WTC11 (cell line): Measurements from ENCODE around the gene TSPAN4. TPM values are rescaled to one million over a fixed set of nuclear protein-coding genes. Genes with fewer than 3 reads are reported as not detected.

Source experiments
- ATAC-seq: fragments of 200-7000 bp; cut with Tn5 transposase; 2 replicates; pipeline ENCODE4 v1.10.0; 2021; ENCODE audit warnings: mild to moderate bottlenecking, moderate library complexity
- CTCF ChIA-PET: fragments of 300-600 bp; sonication (Branson Sonifier 250); formaldehyde crosslinking; loops from one replicate; lab custom pipeline; 2021; ENCODE audit warnings: antibody characterized with exemption; lab: Charles Lee
- POLR2A ChIA-PET: fragments of 350-600 bp; sonication (Branson Sonifier 250); formaldehyde crosslinking; loops from one replicate; lab custom pipeline; 2021; ENCODE audit warnings: antibody characterized with exemption; lab: Charles Lee
- DNase-seq: peaks from one replicate; pipeline ENCODE4 v3.0.0; 2021; ENCODE audit warnings: low spot score
- H3K27ac Mint-ChIP-seq: 2 replicates; pipeline ENCODE4 v1.8.0; 2021; ENCODE audit warnings: mixed read lengths
- H3K27me3 Mint-ChIP-seq: 2 replicates; pipeline ENCODE4 v1.8.0; 2021; ENCODE audit warnings: low read depth, mild to moderate bottlenecking, moderate library complexity, mixed read lengths
- H3K36me3 Mint-ChIP-seq: 2 replicates; pipeline ENCODE4 v1.8.0; 2021; ENCODE audit warnings: mixed read lengths
- H3K4me1 Mint-ChIP-seq: 2 replicates; pipeline ENCODE4 v1.8.0; 2022; ENCODE audit warnings: mixed read lengths
- H3K4me3 Mint-ChIP-seq: 2 replicates; pipeline ENCODE4 v1.8.0; 2021; ENCODE audit warnings: mild to moderate bottlenecking, moderate library complexity, mixed read lengths
- H3K9me3 Mint-ChIP-seq: 2 replicates; pipeline ENCODE4 v1.8.0; 2021; ENCODE audit warnings: mixed read lengths
- ATF1 ChIP-seq: sonication (generic); formaldehyde crosslinking; IDR thresholded peaks from 2 replicates; pipeline ENCODE4 v1.8.1; 2023; ENCODE audit warnings: mild to moderate bottlenecking, moderate library complexity, missing genetic modification reagents
- E2F1 ChIP-seq: sonication (generic); formaldehyde crosslinking; IDR thresholded peaks from 2 replicates; pipeline ENCODE4 v1.8.0; 2022; ENCODE audit warnings: mild to moderate bottlenecking, missing genetic modification reagents
- ESRRA ChIP-seq: sonication (generic); formaldehyde crosslinking; IDR thresholded peaks from 2 replicates; pipeline ENCODE4 v1.8.1; 2022; ENCODE audit warnings: mild to moderate bottlenecking, missing genetic modification reagents, borderline replicate concordance
- ETV6 ChIP-seq: sonication (generic); formaldehyde crosslinking; IDR thresholded peaks from 2 replicates; pipeline ENCODE4 v1.8.1; 2022; ENCODE audit warnings: mild to moderate bottlenecking, missing genetic modification reagents
- FOXJ3 ChIP-seq: sonication (generic); formaldehyde crosslinking; IDR thresholded peaks from 2 replicates; pipeline ENCODE4 v1.9.0; 2021; ENCODE audit warnings: missing genetic modification reagents, mild to moderate bottlenecking, borderline replicate concordance
- FOXP4 ChIP-seq: sonication (generic); formaldehyde crosslinking; IDR thresholded peaks from 2 replicates; pipeline ENCODE4 v1.8.0; 2022; ENCODE audit warnings: mild to moderate bottlenecking, missing genetic modification reagents
- GRHL2 ChIP-seq: fragments of 250-450 bp; sonication (Bioruptor Pico); IDR thresholded peaks from 2 replicates; pipeline ENCODE4 v1.8.0; 2022; ENCODE audit warnings: mild to moderate bottlenecking, moderate library complexity; ENCODE audit not compliant: insufficient replicate concordance, severe bottlenecking
- JUN ChIP-seq: sonication (generic); formaldehyde crosslinking; IDR thresholded peaks from 2 replicates; pipeline ENCODE4 v1.8.0; 2023; ENCODE audit warnings: mild to moderate bottlenecking, missing genetic modification reagents
- KAT7 ChIP-seq: sonication (generic); formaldehyde crosslinking; IDR thresholded peaks from 2 replicates; pipeline ENCODE4 v1.8.1; 2023; ENCODE audit warnings: missing genetic modification reagents, mild to moderate bottlenecking, borderline replicate concordance
- MXD4 ChIP-seq: fragments of 250-450 bp; sonication (Bioruptor Pico); IDR thresholded peaks from 2 replicates; pipeline ENCODE4 v1.8.0; 2021; ENCODE audit warnings: mild to moderate bottlenecking, moderate library complexity, borderline replicate concordance
- OVOL2 ChIP-seq: fragments of 250-450 bp; sonication (Bioruptor Pico); IDR thresholded peaks from 2 replicates; pipeline ENCODE4 v1.9.0; 2021; ENCODE audit warnings: mild to moderate bottlenecking, borderline replicate concordance
- SMAD3 ChIP-seq: sonication (generic); formaldehyde crosslinking; IDR thresholded peaks from 2 replicates; pipeline ENCODE4 v1.8.0; 2022; ENCODE audit warnings: missing genetic modification reagents, mild to moderate bottlenecking, borderline replicate concordance
- TCF7 ChIP-seq: sonication (generic); formaldehyde crosslinking; IDR thresholded peaks from 2 replicates; pipeline ENCODE4 v1.8.0; 2022; ENCODE audit warnings: mild to moderate bottlenecking, low read depth, missing genetic modification reagents, moderate library complexity
- TEAD4 ChIP-seq: sonication (generic); formaldehyde crosslinking; IDR thresholded peaks from 2 replicates; pipeline ENCODE4 v1.8.0; 2022; ENCODE audit warnings: mild to moderate bottlenecking, missing genetic modification reagents
- USF2 ChIP-seq: sonication (generic); formaldehyde crosslinking; IDR thresholded peaks from 2 replicates; pipeline ENCODE4 v1.8.1; 2023; ENCODE audit warnings: mild to moderate bottlenecking, missing genetic modification reagents, moderate library complexity
- ZNF121 ChIP-seq: sonication (generic); formaldehyde crosslinking; IDR thresholded peaks from 2 replicates; pipeline ENCODE4 v1.8.0; 2023; ENCODE audit warnings: missing genetic modification reagents
- ZNF219 ChIP-seq: sonication (generic); formaldehyde crosslinking; IDR thresholded peaks from 2 replicates; pipeline ENCODE4 v1.8.0; 2023; ENCODE audit warnings: missing genetic modification reagents, mild to moderate bottlenecking, borderline replicate concordance
- ZNF396 ChIP-seq: fragments of 250-450 bp; sonication (Bioruptor Pico); IDR thresholded peaks from 2 replicates; pipeline ENCODE4 v1.8.0; 2021; ENCODE audit warnings: mild to moderate bottlenecking, moderate library complexity, borderline replicate concordance
- ZNF423 ChIP-seq: fragments of 250-450 bp; sonication (Bioruptor Pico); IDR thresholded peaks from 2 replicates; pipeline ENCODE4 v2.1.2; 2022; ENCODE audit warnings: mild to moderate bottlenecking, moderate library complexity
- ZNF425 ChIP-seq: fragments of 250-450 bp; sonication (Bioruptor Pico); conservative IDR thresholded peaks from 2 replicates; pipeline ENCODE4 v1.9.0; 2021; ENCODE audit warnings: mild to moderate bottlenecking
- ZNF512 ChIP-seq: sonication (generic); formaldehyde crosslinking; IDR thresholded peaks from 2 replicates; pipeline ENCODE4 v1.8.1; 2022; ENCODE audit warnings: missing genetic modification reagents, borderline replicate concordance
- ZSCAN18 ChIP-seq: fragments of 250-450 bp; sonication (Bioruptor Pico); IDR thresholded peaks from 2 replicates; pipeline ENCODE4 v2.1.2; 2022; ENCODE audit warnings: mild to moderate bottlenecking, moderate library complexity
- total RNA-seq: library from RNA; stranded (reverse); gene quantifications from 3 replicates; pipeline ENCODE4 v1.2.3, GENCODE V29; 2021

The TSPAN4 gene
- total RNA-seq, 1 experiment from 2014 or later: 94.3 TPM

- H3K4me1 Mint-ChIP-seq: peaks cover 43% of the 10 kb centered on the region
- ChIA-PET POLR2A (interaction anchor here (1.1 to 2.0 kb wide), 6 partner anchors 11 to 24 kb away, joined by 3 to 18 read pairs (median 4); partner anchors contain the start of genes CD151, CRACR2B and PNPLA2), CTCF (interaction anchor here (0.8 to 2.2 kb wide), 6 partner anchors 11 to 254 kb away, joined by 3 to 13 read pairs (median 5); no protein-coding TSS in a partner anchor)
- peaks cover 28% of the 10 kb centered on the region for H3K36me3 Mint-ChIP-seq
- peak overlapping the region; percentile 93 for H3K27ac Mint-ChIP-seq
- DNase-seq (no peak), ATAC-seq (no peak)
- no peaks in the 10 kb centered on the region for H3K9me3 Mint-ChIP-seq
- H3K27me3 Mint-ChIP-seq: no peaks in the 10 kb centered on the region
- peak overlapping the region; percentile 92 for H3K4me3 Mint-ChIP-seq
- peak; percentile 84; the same call in 1 of the 2 replicates for TF ChIP-seq SMAD3 (CRISPR knock-in tag)
- TF ChIP-seq ATF1 (CRISPR knock-in tag): 0 out of 2 replicates have a peak, but pooled peaks have one; percentile 24
- no peak for TF ChIP-seq JUN (CRISPR knock-in tag)
- TF ChIP-seq, all 79 proteins: peak for 2
Measured at GRCh38 chr11:808427-809286, 34.0 kb upstream of the TSPAN4 start.

- H3K4me1 Mint-ChIP-seq: peaks cover 40% of the 10 kb centered on the region
- peaks cover 28% of the 10 kb centered on the region for H3K36me3 Mint-ChIP-seq
- H3K9me3 Mint-ChIP-seq: no peaks in the 10 kb centered on the region
- POLR2A ChIA-PET: interaction anchor here (0.6 to 2.0 kb wide), 7 partner anchors 10 to 26 kb away, joined by 3 to 18 read pairs (median 4); partner anchors contain the start of genes CD151, CRACR2B and PNPLA2
- CTCF ChIA-PET: interaction anchor here (0.8 to 2.2 kb wide), 6 partner anchors 11 to 255 kb away, joined by 3 to 13 read pairs (median 5); no protein-coding TSS in a partner anchor
- ATAC-seq (peak; percentile 66), DNase-seq (peak; percentile 97)
- H3K27me3 Mint-ChIP-seq: no peaks in the 10 kb centered on the region
- peak within 1 kb of the TSS; percentile 92 for H3K4me3 Mint-ChIP-seq
- H3K27ac Mint-ChIP-seq: peak within 1 kb of the TSS; percentile 97
- TF ChIP-seq ZNF512 (CRISPR knock-in tag): no peak
- no peak for TF ChIP-seq KAT7
- TF ChIP-seq ZNF396 (CRISPR knock-in tag): no peak
- TF ChIP-seq FOXP4 (CRISPR knock-in tag): peak; percentile 51; the same call in 1 of the 2 replicates
- no peak for TF ChIP-seq GRHL2 (CRISPR knock-in tag)
- no peak for TF ChIP-seq ZNF423 (CRISPR knock-in tag)
- TF ChIP-seq OVOL2 (CRISPR knock-in tag): no peak
- no peak for TF ChIP-seq ETV6 (CRISPR knock-in tag)
- peak; percentile 57; the same call in 1 of the 2 replicates for TF ChIP-seq TCF7 (CRISPR knock-in tag)
- TF ChIP-seq E2F1 (CRISPR knock-in tag): no peak
- TF ChIP-seq FOXJ3 (CRISPR knock-in tag): no peak
- 0 out of 2 replicates have a peak, but pooled peaks have one; percentile 38 for TF ChIP-seq ZNF219 (CRISPR knock-in tag)
- TF ChIP-seq USF2 (CRISPR knock-in tag): peak; percentile 60
- no peak for TF ChIP-seq TEAD4 (CRISPR knock-in tag)
- TF ChIP-seq ZSCAN18 (CRISPR knock-in tag): no peak
- TF ChIP-seq ESRRA (CRISPR knock-in tag): no peak
- no peak for TF ChIP-seq ZNF425 (CRISPR knock-in tag)
- TF ChIP-seq ZNF121: no peak
- no peak for TF ChIP-seq MXD4 (CRISPR knock-in tag)
Measured at GRCh38 chr11:809287-810039, 33.2 kb upstream of the TSPAN4 start, which contains the start of gene RPLP2. RPLP2 (plus strand) TSS chr11:809967; CDS start chr11:810235, 268 bp downstream.
